Pancreas (tissue), 10 donors: ENCODE data around the gene SPEM2. TPM values are rescaled to one million over a fixed set of nuclear protein-coding genes. Genes with fewer than 3 reads are reported as not detected.

Experiments used
- ATAC-seq, 4 donors: fragments of 200-7000 bp; cut with Tn5 transposase; one replicate each; pipeline versions ENCODE4 v1.8.0 to v1.9.1; 2020; ENCODE audit warnings: mild to moderate bottlenecking in 4 of 4, moderate library complexity in 4 of 4
- DNase-seq, 6 donors: peaks; one replicate each; pipeline ENCODE4 v3.0.0-alpha.2; 2020
- FAIRE-seq: peaks from 2 replicates; lab custom pipeline; 2012; peaks lifted over from hg19 to GRCh38; lab: Jason Lieb, UNC
- H3K27ac ChIP-seq, 4 donors: fragments of 200-600 bp; sonication (generic); 1 replicate in 3 of 4; 2 replicates in 1 of 4; pipeline versions ENCODE4 v1.5.0 to v1.8.0; 2020
- H3K27me3 ChIP-seq, 4 donors: fragments of 200-600 bp; one replicate each; pipeline ENCODE4 v1.8.0; 2021
- H3K36me3 ChIP-seq, 3 donors: fragments of 200-600 bp; sonication (generic) in 1 of 3; one replicate each; pipeline versions ENCODE4 v1.5.0 to v1.8.0; 2020 to 2021
- H3K4me1 ChIP-seq, 3 donors: fragments of 200-600 bp; one replicate each; pipeline ENCODE4 v1.8.0; 2021
- H3K4me3 ChIP-seq, 4 donors: fragments of 200-600 bp; sonication (generic) in 2 of 4; one replicate each; pipeline versions ENCODE4 v1.5.0 to v1.8.0; 2020 to 2021
- H3K9me3 ChIP-seq, 4 donors: fragments of 200-600 bp; one replicate each; pipeline ENCODE4 v1.8.0; 2021
- CTCF ChIP-seq, 4 donors: fragments of 200-600 bp; sonication (generic) in 3 of 4; IDR thresholded peaks; one replicate each; pipeline versions ENCODE4 v1.5.0 to v1.8.0; 2021; ENCODE audit warnings: antibody characterized with exemption in 4 of 4
- WGBS, 2 donors: extraction: QIAGEN DNeasy Blood & Tissue Kit; methylation state at CpG; one replicate each; pipeline ENCODE4 v1.1.7; 2013; 5-methylcytosine and 5-hydroxymethylcytosine counted together
- intact Hi-C, 3 donors: fragments of 100-400 bp; cut with DNase I; formaldehyde crosslinking; loops; one replicate each; pipeline versions ENCODE4 v1.11.1 to v1.14.2; 2022
- polyA plus RNA-seq, 2 donors: library from polyadenylated mRNA; stranded (reverse); fragments of 200-250 nt; gene quantifications; one replicate each; pipeline ENCODE4 v1.2.3, GENCODE V29; 2013
- total RNA-seq, 6 donors: library from RNA; stranded (reverse); fragmentation: NEBNext Ultra II Directional in 4 of 6; extraction: Animal tissue kit (Norgen Biotek cat#: 25700) in 4 of 6; gene quantifications; one replicate each; pipeline versions ENCODE4 v1.2.1 to v1.2.4, GENCODE V29; 2021 to 2023
- donor health status: healthy with polysubstance abuse.
- donor health status: DM: no; HTN: no; CAD: no; lungs with moderate emphysema.
- donor health status: DM: no; HTN: no; CAD: no.
- donor health status: control.
- donor health status: control.
- donor health status: Bipolar disorder and iron deficiency.
- donor health status: DM: yes; HTN: yes; CAD: no.
- donor health status: DM: no; HTN: no; CAD: no.
- donor health status: DM: no; HTN: no; CAD: no.
- donor health status: DM: yes; HTN: yes; CAD: no.

The SPEM2 gene
- total and polyA plus RNA-seq, 8 donors = not detected

DNA sequence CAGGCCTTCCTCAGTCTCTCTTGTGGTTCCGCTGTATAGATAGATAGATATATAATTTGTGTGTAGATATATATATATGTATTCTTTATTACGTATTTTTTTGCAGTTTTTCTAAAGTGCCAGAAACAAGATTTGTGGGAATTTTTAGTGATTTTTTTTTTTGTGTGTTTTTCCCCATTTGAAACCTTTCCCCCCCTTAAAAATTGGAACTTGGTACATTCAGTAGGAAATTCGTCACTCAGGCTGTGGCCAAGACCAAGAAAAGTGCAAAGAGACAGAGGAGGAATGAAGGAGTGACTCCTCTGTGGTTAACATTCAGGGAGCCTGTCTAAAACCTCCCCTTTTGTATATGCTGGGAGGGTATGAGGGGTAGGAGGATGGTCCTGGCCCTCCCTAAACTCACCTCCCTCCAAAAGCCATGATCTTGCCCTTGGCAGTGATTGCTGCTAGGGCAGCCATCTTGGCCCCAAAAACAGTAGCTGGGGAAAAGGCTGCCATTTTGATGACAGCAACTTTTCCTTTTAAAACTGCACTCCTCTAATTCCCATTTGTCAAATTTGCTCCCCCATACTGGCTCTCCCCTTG lies 34.6 kb downstream of the SPEM2 start:
- intact Hi-C loops = no loop called here
- ATAC-seq = no peak

GRCh38 chr17:7460850-7461660 lies 35.6 kb downstream of the SPEM2 start:
- no peak for TF ChIP-seq CTCF (IDR thresholded peaks at IDR 0.05)
- FAIRE-seq = no peak
- intact Hi-C loops = no loop called here
- no peaks in the 10 kb centered on the region for H3K9me3 ChIP-seq
- no peak overlapping the region for H3K4me3 ChIP-seq
- no peak overlapping the region for H3K27ac ChIP-seq
- H3K27me3 ChIP-seq = no peaks in the 10 kb centered on the region
- peaks cover 0 to 2% (median 0%) of the 10 kb centered on the region in 3 donors for H3K4me1 ChIP-seq
- DNase-seq = no peak
- WGBS, 2 donors = 97 to 98% methylated on average over 7 of the region's 7 CpGs
- no peak for ATAC-seq
- peaks cover 0 to 25% (median 5%) of the 10 kb centered on the region in 3 donors for H3K36me3 ChIP-seq

More for the DNA sequence above, 34.6 kb downstream of the SPEM2 start:
- no peak overlapping the region for H3K27ac ChIP-seq
- 79 to 83% methylated on average over 3 of the region's 3 CpGs for WGBS, 2 donors
- FAIRE-seq = no peak
- H3K9me3 ChIP-seq = no peaks in the 10 kb centered on the region
- no peak for DNase-seq
- peaks cover 0 to 2% (median 0%) of the 10 kb centered on the region in 3 donors for H3K4me1 ChIP-seq
- peaks cover 0 to 18% (median 5%) of the 10 kb centered on the region in 3 donors for H3K36me3 ChIP-seq
- H3K4me3 ChIP-seq = no peak overlapping the region
- no peaks in the 10 kb centered on the region for H3K27me3 ChIP-seq
- TF ChIP-seq CTCF (IDR thresholded peaks at IDR 0.05) = no peak

GRCh38 chr17:7462474-7463371 lies 37.3 kb downstream of the SPEM2 start:
- 93 to 94% methylated on average over 44 of the region's 44 CpGs for WGBS, 2 donors
- H3K4me1 ChIP-seq = peaks cover 0 to 4% (median 3%) of the 10 kb centered on the region in 3 donors
- no peak overlapping the region for H3K27ac ChIP-seq
- DNase-seq (peak in 1 of 6 donors; percentile 78), FAIRE-seq (no peak), ATAC-seq (no peak)
- no peaks in the 10 kb centered on the region for H3K9me3 ChIP-seq
- H3K27me3 ChIP-seq = no peaks in the 10 kb centered on the region
- H3K4me3 ChIP-seq = no peak overlapping the region
- TF ChIP-seq CTCF (IDR thresholded peaks at IDR 0.05) = no peak
- intact Hi-C loops = no loop called here
- peaks cover 0 to 25% (median 5%) of the 10 kb centered on the region in 3 donors for H3K36me3 ChIP-seq

DNA sequence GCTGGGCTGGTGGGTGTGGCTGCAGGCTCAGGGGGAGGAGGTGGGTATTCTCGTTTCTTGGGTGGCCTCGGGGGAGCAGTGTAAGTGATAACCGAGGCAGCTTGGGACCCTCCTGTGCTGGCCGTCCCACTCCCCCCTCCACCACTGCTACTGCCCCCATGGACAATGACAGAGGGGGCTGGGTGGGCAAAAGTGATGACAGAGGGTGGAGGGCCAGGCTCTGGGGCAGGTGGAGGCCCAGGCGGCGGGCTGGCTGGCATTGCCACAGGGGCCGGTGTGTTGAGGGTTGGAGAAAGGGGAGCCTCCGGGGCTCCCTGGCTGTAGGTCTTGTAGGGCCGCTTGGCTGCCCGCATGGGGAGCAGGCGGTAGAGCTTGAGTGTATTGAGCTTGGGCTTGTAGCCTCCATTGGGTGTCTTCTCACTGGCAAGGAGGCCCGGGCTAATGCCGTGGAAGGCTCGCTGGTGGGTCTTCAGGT lies 38.0 kb downstream of the SPEM2 start:
- FAIRE-seq = no peak

More for the DNA sequence above, 38.0 kb downstream of the SPEM2 start:
- peaks cover 0 to 4% (median 3%) of the 10 kb centered on the region in 3 donors for H3K4me1 ChIP-seq
- DNase-seq (peak in 1 of 6 donors; percentile 67), ATAC-seq (no peak)
- 88 to 90% methylated on average over 14 of the region's 14 CpGs for WGBS, 2 donors
- no peak overlapping the region for H3K4me3 ChIP-seq
- H3K36me3 ChIP-seq = peaks cover 0 to 25% (median 5%) of the 10 kb centered on the region in 3 donors
- no peak for TF ChIP-seq CTCF (IDR thresholded peaks at IDR 0.05)
- no peaks in the 10 kb centered on the region for H3K27me3 ChIP-seq
- H3K27ac ChIP-seq = no peak overlapping the region
- H3K9me3 ChIP-seq = no peaks in the 10 kb centered on the region
- intact Hi-C loops = no loop called here
